ENCODE measurements around the gene POP7.

Gene POP7

GRCh38 chr7:100680576-100681271, 25.2 kb upstream of the POP7 start:
- Histone ChIP-seq H3K4me3 (ENCODE audit: severe bottlenecking) (no peak overlapping the region), H3K9me3 (ENCODE audit: severe bottlenecking) (no peaks in the 10 kb centered on the region), H3K4me1 (ENCODE audit: insufficient read depth, poor library complexity, severe bottlenecking) (no peaks in the 10 kb centered on the region), H3K27ac (ENCODE audit: poor library complexity, severe bottlenecking) (no peak overlapping the region), H3K27me3 (ENCODE audit: insufficient read depth, poor library complexity, severe bottlenecking) (no peaks in the 10 kb centered on the region), H3K36me3 (ENCODE audit: low read depth) (peaks cover 86% of the 10 kb centered on the region)
- TF ChIP-seq, protein P1, sequence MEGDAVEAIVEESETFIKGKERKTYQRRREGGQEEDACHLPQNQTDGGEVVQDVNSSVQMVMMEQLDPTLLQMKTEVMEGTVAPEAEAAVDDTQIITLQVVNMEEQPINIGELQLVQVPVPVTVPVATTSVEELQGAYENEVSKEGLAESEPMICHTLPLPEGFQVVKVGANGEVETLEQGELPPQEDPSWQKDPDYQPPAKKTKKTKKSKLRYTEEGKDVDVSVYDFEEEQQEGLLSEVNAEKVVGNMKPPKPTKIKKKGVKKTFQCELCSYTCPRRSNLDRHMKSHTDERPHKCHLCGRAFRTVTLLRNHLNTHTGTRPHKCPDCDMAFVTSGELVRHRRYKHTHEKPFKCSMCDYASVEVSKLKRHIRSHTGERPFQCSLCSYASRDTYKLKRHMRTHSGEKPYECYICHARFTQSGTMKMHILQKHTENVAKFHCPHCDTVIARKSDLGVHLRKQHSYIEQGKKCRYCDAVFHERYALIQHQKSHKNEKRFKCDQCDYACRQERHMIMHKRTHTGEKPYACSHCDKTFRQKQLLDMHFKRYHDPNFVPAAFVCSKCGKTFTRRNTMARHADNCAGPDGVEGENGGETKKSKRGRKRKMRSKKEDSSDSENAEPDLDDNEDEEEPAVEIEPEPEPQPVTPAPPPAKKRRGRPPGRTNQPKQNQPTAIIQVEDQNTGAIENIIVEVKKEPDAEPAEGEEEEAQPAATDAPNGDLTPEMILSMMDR (IDR thresholded peaks at IDR 0.05; ENCODE audit: poor library complexity, severe bottlenecking) = no peak
- ATAC-seq (ENCODE audit: low read depth) (no peak), DNase-seq (ENCODE audit: low spot score) (no peak)

DNA sequence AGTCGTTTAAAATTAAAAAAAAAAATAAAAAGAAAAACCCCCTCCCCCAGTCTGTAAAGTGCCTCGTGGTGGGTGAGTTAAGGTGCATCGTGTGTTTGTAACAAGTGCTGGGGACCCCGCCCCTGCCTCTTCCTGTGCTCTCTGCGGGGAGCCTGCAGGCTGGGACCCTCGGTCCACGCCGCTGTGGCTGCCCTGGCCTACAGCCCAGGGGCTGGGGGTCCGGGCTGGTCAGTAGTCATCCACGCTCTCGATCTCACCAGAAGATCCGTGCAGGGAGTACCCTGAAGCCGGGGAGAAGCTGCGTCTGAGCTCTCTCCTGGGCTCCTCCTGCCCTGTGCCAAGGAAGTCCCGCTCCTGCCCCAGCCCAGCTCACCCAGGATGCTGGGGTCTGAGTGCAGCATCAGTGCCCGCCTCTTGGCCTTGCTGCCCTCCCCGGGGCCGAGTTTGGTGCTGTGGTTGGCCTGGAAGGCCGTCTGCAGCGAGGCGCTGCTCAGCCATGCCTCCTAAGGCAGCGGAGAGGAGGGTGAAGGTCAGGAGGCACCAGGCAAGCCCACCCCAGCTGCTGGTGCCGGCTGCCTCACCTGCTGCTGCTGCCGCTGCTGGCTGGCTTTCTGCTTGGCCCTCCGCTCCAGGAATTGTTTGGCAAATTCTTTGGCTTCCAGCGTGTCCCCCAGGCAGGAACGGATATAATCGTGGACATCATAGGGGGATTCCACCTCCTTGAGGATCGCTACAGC, 24.3 kb upstream of the POP7 start:
- Histone ChIP-seq H3K27ac (ENCODE audit: poor library complexity, severe bottlenecking) (no peak overlapping the region), H3K27me3 (ENCODE audit: insufficient read depth, poor library complexity, severe bottlenecking) (no peaks in the 10 kb centered on the region), H3K4me1 (ENCODE audit: insufficient read depth, poor library complexity, severe bottlenecking) (no peaks in the 10 kb centered on the region), H3K4me3 (ENCODE audit: severe bottlenecking) (no peak overlapping the region), H3K9me3 (ENCODE audit: severe bottlenecking) (no peaks in the 10 kb centered on the region), H3K36me3 (ENCODE audit: low read depth) (peaks cover 90% of the 10 kb centered on the region)
- TF ChIP-seq, protein P1 (IDR thresholded peaks at IDR 0.05; ENCODE audit: poor library complexity, severe bottlenecking) = no peak
- ATAC-seq (ENCODE audit: low read depth) (no peak), DNase-seq (ENCODE audit: low spot score) (no peak)

GRCh38 chr7:100682228-100682741, 23.6 kb upstream of the POP7 start:
- no peaks in the 10 kb centered on the region for H3K9me3 ChIP-seq (ENCODE audit: severe bottlenecking)
- no peak for DNase-seq (ENCODE audit: low spot score)
- H3K4me3 ChIP-seq (ENCODE audit: severe bottlenecking) = no peak overlapping the region
- peaks cover 90% of the 10 kb centered on the region for H3K36me3 ChIP-seq (ENCODE audit: low read depth)
- TF ChIP-seq, protein P1 (IDR thresholded peaks at IDR 0.05; ENCODE audit: poor library complexity, severe bottlenecking) = no peak
- no peaks in the 10 kb centered on the region for H3K27me3 ChIP-seq (ENCODE audit: insufficient read depth, poor library complexity, severe bottlenecking)
- no peak overlapping the region for H3K27ac ChIP-seq (ENCODE audit: poor library complexity, severe bottlenecking)
- H3K4me1 ChIP-seq (ENCODE audit: insufficient read depth, poor library complexity, severe bottlenecking) = no peaks in the 10 kb centered on the region
- ATAC-seq (ENCODE audit: low read depth) = no peak

DNA sequence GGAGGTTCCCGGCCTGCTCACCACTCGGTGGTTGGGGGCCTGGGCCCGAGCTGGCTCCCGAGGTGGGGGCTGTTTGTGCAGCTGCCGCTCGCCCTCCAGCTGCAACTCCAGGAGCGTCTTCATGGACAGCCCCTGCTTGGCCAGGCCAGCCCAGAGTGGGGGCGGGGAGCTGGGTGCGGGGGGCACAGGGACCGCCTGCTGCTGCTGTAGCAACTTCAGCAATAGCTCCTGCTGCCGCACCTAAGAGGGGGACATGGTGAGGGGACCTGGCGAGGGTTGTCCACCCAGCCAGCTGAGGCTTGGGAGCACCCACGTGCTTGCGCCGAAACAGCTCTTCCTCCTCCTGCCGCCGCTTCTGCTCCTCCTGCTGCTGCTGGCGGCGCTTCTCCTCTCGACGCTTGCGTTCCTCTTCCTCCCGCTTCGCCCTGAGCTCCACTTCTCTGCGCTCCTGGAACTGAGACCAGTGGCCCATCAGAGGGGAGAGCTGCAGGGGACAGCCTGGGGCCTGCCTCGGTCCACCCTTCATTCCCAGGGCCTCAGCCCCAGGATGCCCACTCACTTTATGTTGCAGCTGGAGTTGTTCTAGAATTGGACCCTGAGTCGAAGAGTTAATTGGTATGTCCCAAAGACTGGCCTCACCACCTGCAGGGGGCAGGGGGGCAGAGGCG, 22.8 kb upstream of the POP7 start:
- Histone ChIP-seq H3K27ac (ENCODE audit: poor library complexity, severe bottlenecking) (no peak overlapping the region), H3K27me3 (ENCODE audit: insufficient read depth, poor library complexity, severe bottlenecking) (no peaks in the 10 kb centered on the region), H3K36me3 (ENCODE audit: low read depth) (peaks cover 90% of the 10 kb centered on the region), H3K9me3 (ENCODE audit: severe bottlenecking) (no peaks in the 10 kb centered on the region), H3K4me1 (ENCODE audit: insufficient read depth, poor library complexity, severe bottlenecking) (no peaks in the 10 kb centered on the region), H3K4me3 (ENCODE audit: severe bottlenecking) (no peak overlapping the region)
- TF ChIP-seq, protein P1 (IDR thresholded peaks at IDR 0.05; ENCODE audit: poor library complexity, severe bottlenecking) = no peak
- DNase-seq (ENCODE audit: low spot score) (no peak), ATAC-seq (ENCODE audit: low read depth) (no peak)
